ENCODE data around the gene EDAR.

EDAR gene

GRCh38 chr2:108988796-108989713 is at the start of gene EDAR:
EDAR (minus strand) TSS chr2:108989220; CDS start chr2:108931014, 58,206 bp downstream.
- DNase-seq: peak; percentile 63 to 71

- no peak for DNase-seq
Observed at GRCh38 chr2:109033171-109033570, 44.2 kb upstream of the EDAR start.

- DNase-seq: peak; percentile 38 to 48
Observed at GRCh38 chr2:109032229-109032820, 43.3 kb upstream of the EDAR start.

GRCh38 chr2:109031476-109032228 is 42.6 kb upstream of the EDAR start:
- DNase-seq: peak; percentile 70 to 75

GRCh38 chr2:109030870-109031475 is 42.0 kb upstream of the EDAR start:
- DNase-seq: peak in 1 of 2 experiments; percentile 36

GRCh38 chr2:109029490-109030201 is 40.6 kb upstream of the EDAR start:
- DNase-seq: no peak

GRCh38 chr2:109028738-109029489 is 39.9 kb upstream of the EDAR start:
- DNase-seq: no peak

GRCh38 chr2:109028277-109028676 is 39.3 kb upstream of the EDAR start:
- no peak for DNase-seq

GRCh38 chr2:109027702-109028101 is 38.7 kb upstream of the EDAR start:
- DNase-seq: no peak

- DNase-seq: no peak
Observed at GRCh38 chr2:109024477-109024876, 35.5 kb upstream of the EDAR start.

GRCh38 chr2:109021895-109022300 is 32.9 kb upstream of the EDAR start:
- no peak for DNase-seq

GRCh38 chr2:109020217-109020637 is 31.2 kb upstream of the EDAR start:
- DNase-seq: no peak

GRCh38 chr2:109018452-109018851 is 29.4 kb upstream of the EDAR start:
- no peak for DNase-seq

GRCh38 chr2:109017017-109017416 is 28.0 kb upstream of the EDAR start:
- no peak for DNase-seq

GRCh38 chr2:109016376-109016775 is 27.4 kb upstream of the EDAR start:
- DNase-seq: no peak

GRCh38 chr2:109014476-109014875 is 25.5 kb upstream of the EDAR start:
- DNase-seq: no peak

GRCh38 chr2:109013051-109013450 is 24.0 kb upstream of the EDAR start:
- DNase-seq: no peak

- no peak for DNase-seq
Observed at GRCh38 chr2:109009920-109010610, 21.0 kb upstream of the EDAR start.

GRCh38 chr2:109006971-109007370 is 18.0 kb upstream of the EDAR start:
- no peak for DNase-seq

GRCh38 chr2:109005686-109006204 is 16.7 kb upstream of the EDAR start:
- DNase-seq: no peak

- no peak for DNase-seq
Observed at GRCh38 chr2:109001201-109001600, 12.2 kb upstream of the EDAR start.
